Measurements from ENCODE around the gene SF1.

The SF1 gene

DNA sequence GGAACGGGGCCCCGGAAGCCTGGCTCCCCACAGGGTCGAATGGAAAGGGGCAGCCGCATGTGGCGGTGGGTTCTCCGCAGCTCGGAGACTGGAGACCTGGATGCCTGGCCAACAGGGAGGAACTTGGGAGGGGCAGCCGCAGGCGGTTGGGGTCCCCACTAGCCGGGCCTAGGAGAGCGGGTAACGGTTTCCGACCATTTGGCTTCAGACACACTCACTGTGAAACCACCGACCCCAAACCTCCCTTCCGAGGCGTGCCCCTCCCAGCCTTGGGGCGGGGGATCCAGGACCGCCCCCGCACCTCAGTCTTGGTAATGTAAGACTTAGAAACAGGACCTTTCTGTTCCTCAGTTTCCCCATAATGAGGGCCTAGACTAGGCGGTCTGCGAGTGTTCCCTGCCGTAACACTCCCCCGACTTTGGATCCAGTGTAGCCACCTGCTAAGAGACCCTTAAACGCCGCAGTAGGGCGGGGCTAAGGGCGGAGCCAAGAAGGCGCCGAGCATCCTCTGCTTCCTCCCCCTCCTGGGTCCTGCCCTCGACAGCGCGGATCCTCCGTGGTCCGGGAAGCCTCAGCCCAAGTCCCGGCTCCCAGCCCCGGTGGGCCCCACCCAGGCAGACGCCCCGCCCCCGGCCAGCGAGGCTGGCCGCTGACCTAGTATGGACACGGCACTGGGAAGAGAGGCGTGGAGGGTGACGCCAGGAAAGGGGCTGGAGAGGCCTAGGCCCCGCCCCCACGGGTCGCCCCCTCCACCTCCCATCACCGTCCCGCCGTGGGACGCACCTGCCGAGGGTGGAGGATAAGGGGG lies 32.6 kb downstream of the SF1 start:
- peak; percentile 93 for DNase-seq (ENCODE audit: low read depth)
- TF ChIP-seq POLR2A (IDR thresholded peaks at IDR 0.05; ENCODE audit: extremely low read depth, insufficient read length), result no peak
- peak; percentile 40; the same call in 1 of the 2 replicates for TF ChIP-seq MYC (IDR thresholded peaks at IDR 0.05; ENCODE audit: low read depth, low read length)
- peak overlapping the region; percentile 61 for H3K4me3 ChIP-seq (ENCODE audit: low read depth, low read length)

GRCh38 chr11:64745189-64745520 lies 33.2 kb downstream of the SF1 start:
- TF ChIP-seq MYC (IDR thresholded peaks at IDR 0.05; ENCODE audit: low read depth, low read length), result 0 out of 2 replicates have a peak, but pooled peaks have one; percentile 47
- TF ChIP-seq MAX (IDR thresholded peaks at IDR 0.05; ENCODE audit: low read depth, low read length), result peak; percentile 37; the same call in 1 of the 2 replicates
- TF ChIP-seq POLR2A (IDR thresholded peaks at IDR 0.05; ENCODE audit: extremely low read depth, insufficient read length), result no peak
- no peak for TF ChIP-seq CTCF (IDR thresholded peaks at IDR 0.05; ENCODE audit: low read depth, low read length)
- DNase-seq (ENCODE audit: low read depth), result peak; percentile 99

GRCh38 chr11:64744544-64745188 lies 33.7 kb downstream of the SF1 start:
- TF ChIP-seq MAX (IDR thresholded peaks at IDR 0.05; ENCODE audit: low read depth, low read length), result no peak
- no peak for TF ChIP-seq MYC (IDR thresholded peaks at IDR 0.05; ENCODE audit: low read depth, low read length)
- TF ChIP-seq POLR2A (IDR thresholded peaks at IDR 0.05; ENCODE audit: extremely low read depth, insufficient read length), result peak; percentile 24
- no peak for TF ChIP-seq CTCF (IDR thresholded peaks at IDR 0.05; ENCODE audit: low read depth, low read length)
- peak; percentile 73 for DNase-seq (ENCODE audit: low read depth)
- peak overlapping the region; percentile 91 for H3K4me3 ChIP-seq (ENCODE audit: low read depth, low read length)

More at GRCh38 chr11:64745189-64745520, 33.2 kb downstream of the SF1 start:
- H3K4me3 ChIP-seq (ENCODE audit: low read depth, low read length), result peak overlapping the region; percentile 61

- TF ChIP-seq MAX (IDR thresholded peaks at IDR 0.05; ENCODE audit: low read depth, low read length), result peak; percentile 95
- TF ChIP-seq CTCF (IDR thresholded peaks at IDR 0.05; ENCODE audit: low read depth, low read length), result peak; percentile 78
- peak; percentile 51; the same call in 1 of the 2 replicates for TF ChIP-seq MYC (IDR thresholded peaks at IDR 0.05; ENCODE audit: low read depth, low read length)
- peak; percentile 58 for TF ChIP-seq POLR2A (IDR thresholded peaks at IDR 0.05; ENCODE audit: extremely low read depth, insufficient read length)
- peak; percentile 94 for DNase-seq (ENCODE audit: low read depth)
- peak within 1 kb of the TSS; percentile 91 for H3K4me3 ChIP-seq (ENCODE audit: low read depth, low read length)
Observed at GRCh38 chr11:64743591-64744543, 34.5 kb downstream of the SF1 start, which contains the start of gene RASGRP2. RASGRP2 (minus strand) TSS chr11:64744142; CDS start chr11:64742866, 1,276 bp downstream.

GRCh38 chr11:64742889-64743590 lies 35.3 kb downstream of the SF1 start:
- peak overlapping the region; percentile 91 for H3K4me3 ChIP-seq (ENCODE audit: low read depth, low read length)
- peak; percentile 53 for TF ChIP-seq CTCF (IDR thresholded peaks at IDR 0.05; ENCODE audit: low read depth, low read length)
- peak; percentile 54 for TF ChIP-seq MYC (IDR thresholded peaks at IDR 0.05; ENCODE audit: low read depth, low read length)
- no peak for TF ChIP-seq MAX (IDR thresholded peaks at IDR 0.05; ENCODE audit: low read depth, low read length)
- peak; percentile 35 for TF ChIP-seq POLR2A (IDR thresholded peaks at IDR 0.05; ENCODE audit: extremely low read depth, insufficient read length)
- DNase-seq (ENCODE audit: low read depth), result peak; percentile 95
